Neural cell (in vitro differentiated cells): Measurements from ENCODE around the gene MON2. TPM values are rescaled to one million over a fixed set of nuclear protein-coding genes. Genes with fewer than 3 reads are reported as not detected.

ENCODE experiments used
- H2AFZ ChIP-seq: fragments of 200-600, 300-800 bp; sonication (generic), shearing (Covaris generic); 2 replicates; pipeline ENCODE4 v1.6.0; 2014; ENCODE audit warnings: low read depth, mild to moderate bottlenecking, antibody characterized with exemption, low read length, moderate library complexity
- H3F3A ChIP-seq: fragments of 200-600 bp; shearing (Covaris generic); 2 replicates; pipeline ENCODE4 v1.6.1; 2016; ENCODE audit warnings: mild to moderate bottlenecking, moderate library complexity, mixed read lengths, antibody characterized with exemption, low read length; ENCODE audit not compliant: insufficient read depth, poor library complexity, severe bottlenecking
- H3K27ac ChIP-seq: fragments of 200-600, 300-800 bp; sonication (generic), shearing (Covaris generic); 2 replicates; pipeline ENCODE4 v1.5.1; 2014; ENCODE audit warnings: mild to moderate bottlenecking, low read length, moderate library complexity
- H3K27me3 ChIP-seq: fragments of 300-800, 200-600 bp; sonication (generic), shearing (Covaris generic); 2 replicates; pipeline ENCODE4 v1.6.0; 2014; ENCODE audit warnings: mild to moderate bottlenecking, low read depth, low read length, moderate library complexity; ENCODE audit not compliant: insufficient read depth
- H3K36me3 ChIP-seq: fragments of 300-800, 200-600 bp; sonication (generic), shearing (Covaris generic); 2 replicates; pipeline ENCODE4 v1.5.1; 2014; ENCODE audit warnings: mild to moderate bottlenecking, antibody characterized with exemption, low read length, moderate library complexity; ENCODE audit not compliant: insufficient read depth
- H3K4me2 ChIP-seq: fragments of 300-800, 200-600 bp; sonication (generic), shearing (Covaris generic); 2 replicates; pipeline ENCODE4 v1.6.0; 2014; ENCODE audit warnings: mild to moderate bottlenecking, low read length
- H3K4me3 ChIP-seq: fragments of 300-800, 200-600 bp; sonication (generic), shearing (Covaris generic); 2 replicates; pipeline ENCODE4 v1.5.1; 2014; ENCODE audit warnings: mild to moderate bottlenecking, low read length, moderate library complexity
- H3K79me2 ChIP-seq: fragments of 200-600 bp; shearing (Covaris generic); replicated peaks from 2 replicates; pipeline ENCODE4 v1.6.0; 2014; ENCODE audit warnings: mild to moderate bottlenecking, low read length, moderate library complexity; ENCODE audit not compliant: insufficient read depth
- H3K9ac ChIP-seq: fragments of 300-800, 200-600 bp; sonication (generic), shearing (Covaris generic); 2 replicates; pipeline ENCODE4 v1.6.1; 2016; ENCODE audit warnings: mild to moderate bottlenecking, low read length, mixed read lengths
- H3K9me2 ChIP-seq: fragments of 200-600 bp; shearing (Covaris generic); 2 replicates; pipeline ENCODE4 v1.6.1; 2016; ENCODE audit warnings: mild to moderate bottlenecking, low read length, mixed read lengths; ENCODE audit not compliant: insufficient read depth
- H3K9me3 ChIP-seq: fragments of 200-600, 300-800 bp; sonication (generic), shearing (Covaris generic); 2 replicates; pipeline ENCODE4 v1.6.1; 2016; ENCODE audit warnings: mild to moderate bottlenecking, mixed run types, low read length, moderate library complexity, mixed read lengths
- H4K20me1 ChIP-seq: fragments of 200-600 bp; shearing (Covaris generic); 2 replicates; pipeline ENCODE4 v1.6.1; 2016; ENCODE audit warnings: mild to moderate bottlenecking, mixed run types; ENCODE audit not compliant: insufficient read depth
- EP300 ChIP-seq: fragments of 450-650 bp; conservative IDR thresholded peaks from 2 replicates; pipeline ENCODE4 v1.6.1; 2014; ENCODE audit warnings: antibody characterized with exemption, mild to moderate bottlenecking, moderate library complexity; ENCODE audit not compliant: poor library complexity, severe bottlenecking
- EZH2 ChIP-seq: fragments of 200-600, 300-800 bp; shearing (Covaris generic), sonication (generic); IDR thresholded peaks from 2 replicates; pipeline ENCODE4 v1.6.1; 2014; ENCODE audit warnings: antibody characterized with exemption, low read length, borderline replicate concordance, mild to moderate bottlenecking; ENCODE audit not compliant: insufficient read depth, poor library complexity, severe bottlenecking
- MXI1 ChIP-seq: fragments of 450-650 bp; conservative IDR thresholded peaks from 2 replicates; pipeline ENCODE4 v1.6.1; 2014; ENCODE audit warnings: antibody characterized with exemption, mild to moderate bottlenecking; ENCODE audit not compliant: poor library complexity, severe bottlenecking
- POLR2AphosphoS5 ChIP-seq: IDR thresholded peaks from 2 replicates; pipeline ENCODE4 v1.6.1; 2012
- RAD21 ChIP-seq: fragments of 450-650 bp; conservative IDR thresholded peaks from 2 replicates; pipeline ENCODE4 v1.6.1; 2014; ENCODE audit warnings: antibody characterized with exemption, mild to moderate bottlenecking, moderate library complexity
- SMC3 ChIP-seq: fragments of 450-650 bp; conservative IDR thresholded peaks from 2 replicates; pipeline ENCODE4 v1.6.1; 2014; ENCODE audit warnings: antibody characterized with exemption, mild to moderate bottlenecking, moderate library complexity; ENCODE audit not compliant: poor library complexity
- TAF1 ChIP-seq: IDR thresholded peaks from 2 replicates; pipeline ENCODE4 v1.6.1; 2012; ENCODE audit warnings: low read depth
- polyA plus RNA-seq: library from polyadenylated mRNA; depleted of rRNA; stranded (reverse); fragments of >200 nt; gene quantifications from 2 replicates; pipeline ENCODE4 v1.2.3, GENCODE V29; 2014
- TF ChIP-seq, protein P1 (sequence below): fragments of 450-650 bp; IDR thresholded peaks from 2 replicates; pipeline ENCODE4 v1.5.1; 2014; ENCODE audit warnings: antibody characterized with exemption, mild to moderate bottlenecking, moderate library complexity; ENCODE audit not compliant: poor library complexity, severe bottlenecking
- TF ChIP-seq, protein P2 (sequence below): IDR thresholded peaks from 2 replicates; pipeline ENCODE4 v1.6.1; 2012; ENCODE audit warnings: borderline replicate concordance

The MON2 gene
- polyA plus RNA-seq, 1 donor from 2014 or later: 44.2 TPM

DNA sequence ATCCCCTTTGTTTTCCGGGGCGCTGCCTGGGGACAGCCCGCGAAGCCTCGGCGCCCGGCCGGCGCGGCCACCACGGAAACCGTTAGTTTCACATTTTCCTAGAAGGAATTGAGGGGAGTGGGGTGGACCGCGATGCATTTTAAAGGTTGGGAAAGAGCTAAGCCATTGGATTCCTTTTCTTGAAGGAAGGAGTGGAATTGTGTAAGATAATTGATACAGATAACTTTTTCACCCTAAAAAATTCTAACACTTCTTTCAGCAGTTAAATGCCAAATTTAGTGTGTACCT lies 137.1 kb downstream of the MON2 start:
- Histone ChIP-seq H3K27me3 (no peaks in the 10 kb centered on the region), H3K9ac (peak overlapping the region; percentile 95), H3K4me2 (peak overlapping the region; percentile 95), H3K27ac (peak overlapping the region; percentile 96), H3F3A (no peaks in the 10 kb centered on the region), H3K9me2 (no peaks in the 10 kb centered on the region), H3K36me3 (no peaks in the 10 kb centered on the region), H3K9me3 (no peaks in the 10 kb centered on the region), H3K79me2 (peaks cover 48% of the 10 kb centered on the region), H2AFZ (peak overlapping the region; percentile 72), H3K4me3 (peak overlapping the region; percentile 80), H4K20me1 (no peaks in the 10 kb centered on the region)
- TF ChIP-seq POLR2AphosphoS5 (no peak), RAD21 (no peak), MXI1 (no peak), EZH2 (no peak), TAF1 (no peak), EP300 (no peak), SMC3 (no peak)
- TF ChIP-seq, protein P1, sequence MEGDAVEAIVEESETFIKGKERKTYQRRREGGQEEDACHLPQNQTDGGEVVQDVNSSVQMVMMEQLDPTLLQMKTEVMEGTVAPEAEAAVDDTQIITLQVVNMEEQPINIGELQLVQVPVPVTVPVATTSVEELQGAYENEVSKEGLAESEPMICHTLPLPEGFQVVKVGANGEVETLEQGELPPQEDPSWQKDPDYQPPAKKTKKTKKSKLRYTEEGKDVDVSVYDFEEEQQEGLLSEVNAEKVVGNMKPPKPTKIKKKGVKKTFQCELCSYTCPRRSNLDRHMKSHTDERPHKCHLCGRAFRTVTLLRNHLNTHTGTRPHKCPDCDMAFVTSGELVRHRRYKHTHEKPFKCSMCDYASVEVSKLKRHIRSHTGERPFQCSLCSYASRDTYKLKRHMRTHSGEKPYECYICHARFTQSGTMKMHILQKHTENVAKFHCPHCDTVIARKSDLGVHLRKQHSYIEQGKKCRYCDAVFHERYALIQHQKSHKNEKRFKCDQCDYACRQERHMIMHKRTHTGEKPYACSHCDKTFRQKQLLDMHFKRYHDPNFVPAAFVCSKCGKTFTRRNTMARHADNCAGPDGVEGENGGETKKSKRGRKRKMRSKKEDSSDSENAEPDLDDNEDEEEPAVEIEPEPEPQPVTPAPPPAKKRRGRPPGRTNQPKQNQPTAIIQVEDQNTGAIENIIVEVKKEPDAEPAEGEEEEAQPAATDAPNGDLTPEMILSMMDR: no peak
- TF ChIP-seq, protein P2, sequence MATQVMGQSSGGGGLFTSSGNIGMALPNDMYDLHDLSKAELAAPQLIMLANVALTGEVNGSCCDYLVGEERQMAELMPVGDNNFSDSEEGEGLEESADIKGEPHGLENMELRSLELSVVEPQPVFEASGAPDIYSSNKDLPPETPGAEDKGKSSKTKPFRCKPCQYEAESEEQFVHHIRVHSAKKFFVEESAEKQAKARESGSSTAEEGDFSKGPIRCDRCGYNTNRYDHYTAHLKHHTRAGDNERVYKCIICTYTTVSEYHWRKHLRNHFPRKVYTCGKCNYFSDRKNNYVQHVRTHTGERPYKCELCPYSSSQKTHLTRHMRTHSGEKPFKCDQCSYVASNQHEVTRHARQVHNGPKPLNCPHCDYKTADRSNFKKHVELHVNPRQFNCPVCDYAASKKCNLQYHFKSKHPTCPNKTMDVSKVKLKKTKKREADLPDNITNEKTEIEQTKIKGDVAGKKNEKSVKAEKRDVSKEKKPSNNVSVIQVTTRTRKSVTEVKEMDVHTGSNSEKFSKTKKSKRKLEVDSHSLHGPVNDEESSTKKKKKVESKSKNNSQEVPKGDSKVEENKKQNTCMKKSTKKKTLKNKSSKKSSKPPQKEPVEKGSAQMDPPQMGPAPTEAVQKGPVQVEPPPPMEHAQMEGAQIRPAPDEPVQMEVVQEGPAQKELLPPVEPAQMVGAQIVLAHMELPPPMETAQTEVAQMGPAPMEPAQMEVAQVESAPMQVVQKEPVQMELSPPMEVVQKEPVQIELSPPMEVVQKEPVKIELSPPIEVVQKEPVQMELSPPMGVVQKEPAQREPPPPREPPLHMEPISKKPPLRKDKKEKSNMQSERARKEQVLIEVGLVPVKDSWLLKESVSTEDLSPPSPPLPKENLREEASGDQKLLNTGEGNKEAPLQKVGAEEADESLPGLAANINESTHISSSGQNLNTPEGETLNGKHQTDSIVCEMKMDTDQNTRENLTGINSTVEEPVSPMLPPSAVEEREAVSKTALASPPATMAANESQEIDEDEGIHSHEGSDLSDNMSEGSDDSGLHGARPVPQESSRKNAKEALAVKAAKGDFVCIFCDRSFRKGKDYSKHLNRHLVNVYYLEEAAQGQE: no peak

- Histone ChIP-seq H3K79me2 (peaks cover 54% of the 10 kb centered on the region), H3K27ac (peak overlapping the region; percentile 96), H3K9me2 (no peaks in the 10 kb centered on the region)
Measured at GRCh38 chr12:62604373-62604772, 137.7 kb downstream of the MON2 start.

More at GRCh38 chr12:62604373-62604772, 137.7 kb downstream of the MON2 start:
- Histone ChIP-seq H3K4me3 (peak overlapping the region; percentile 80), H2AFZ (no peak overlapping the region), H3K9me3 (no peaks in the 10 kb centered on the region), H4K20me1 (no peaks in the 10 kb centered on the region), H3K9ac (peak overlapping the region; percentile 95), H3K4me2 (peak overlapping the region; percentile 95), H3F3A (no peaks in the 10 kb centered on the region), H3K27me3 (no peaks in the 10 kb centered on the region), H3K36me3 (no peaks in the 10 kb centered on the region)
- no peak for TF ChIP-seq POLR2AphosphoS5
- TF ChIP-seq, protein P2: peak; percentile 34
- no peak for TF ChIP-seq RAD21
- TF ChIP-seq MXI1: no peak
- TF ChIP-seq EZH2: no peak
- no peak for TF ChIP-seq EP300
- TF ChIP-seq, protein P1: no peak
- TF ChIP-seq SMC3: no peak
